IMR-90 (cell line): ENCODE data around the gene HHATL. TPM values are rescaled to one million over a fixed set of nuclear protein-coding genes. Genes with fewer than 3 reads are reported as not detected.

Experiments used
- ATAC-seq: fragments of 200-7000 bp; cut with Tn5 transposase; 2 replicates; pipeline ENCODE4 v1.9.1; 2020; ENCODE audit warnings: low read depth, mild to moderate bottlenecking, moderate library complexity
- BruUV-seq: library from RNA; stranded (reverse); fragments of 400-500 nt; replicated peaks from 2 replicates; lab custom pipeline; 2021; lab: Mats Ljungman, UMichigan
- CTCF ChIA-PET: fragments of 300-600 bp; formaldehyde crosslinking; extraction: SDS; loops from one replicate; lab custom pipeline; 2021; ENCODE audit warnings: antibody characterized with exemption; lab: Yijun Ruan, JAX
- POLR2A ChIA-PET: fragments of 300-600 bp; sonication (Branson Sonifier 250); formaldehyde crosslinking; loops from one replicate; lab custom pipeline; 2022; ENCODE audit warnings: antibody characterized with exemption; ENCODE audit not compliant: unreplicated experiment; lab: Charles Lee
- DNase-seq: peaks from one replicate; pipeline ENCODE4 v3.0.0; 2013
- H2AFZ ChIP-seq: replicated peaks from 2 replicates; pipeline ENCODE3; 2013; ENCODE audit warnings: low read length, mild to moderate bottlenecking; ENCODE audit not compliant: poor library complexity
- H2AK5ac ChIP-seq: 2 replicates; pipeline ENCODE4 v1.6.1; 2013; ENCODE audit warnings: low read depth, low read length, inconsistent platforms
- H2AK9ac ChIP-seq: replicated peaks from 2 replicates; pipeline ENCODE3; 2013; ENCODE audit warnings: mild to moderate bottlenecking, low read depth, low read length, moderate library complexity; ENCODE audit not compliant: poor library complexity
- H2BK120ac ChIP-seq: 2 replicates; pipeline ENCODE4 v1.6.1; 2013; ENCODE audit warnings: low read depth, low read length, inconsistent platforms
- H2BK15ac ChIP-seq: 3 replicates; pipeline ENCODE4 v1.6.1; 2013; ENCODE audit warnings: low read depth, low read length, inconsistent platforms
- H2BK20ac ChIP-seq: 2 replicates; pipeline ENCODE4 v1.6.1; 2013; ENCODE audit warnings: low read depth, mild to moderate bottlenecking, inconsistent platforms, low read length, moderate library complexity
- H2BK5ac ChIP-seq: 2 replicates; pipeline ENCODE4 v1.6.1; 2013; ENCODE audit warnings: mild to moderate bottlenecking, low read depth, low read length, inconsistent platforms; ENCODE audit not compliant: poor library complexity, severe bottlenecking
- H3K14ac ChIP-seq: replicated peaks from 2 replicates; pipeline ENCODE4 v1.6.1; 2013; ENCODE audit warnings: low read depth, low read length, inconsistent platforms
- H3K18ac ChIP-seq: 2 replicates; pipeline ENCODE4 v1.6.1; 2013; ENCODE audit warnings: low read depth, low read length, control low read depth
- H3K23ac ChIP-seq: 2 replicates; pipeline ENCODE4 v1.6.1; 2013; ENCODE audit warnings: low read depth, low read length, inconsistent platforms
- H3K27ac ChIP-seq: 2 replicates; pipeline ENCODE4 v1.5.1; 2013; ENCODE audit warnings: mild to moderate bottlenecking, control low read depth, low read length; ENCODE audit not compliant: insufficient read depth
- H3K27me3 ChIP-seq: 2 replicates; pipeline ENCODE4 v1.6.1; 2013; ENCODE audit warnings: low read length; ENCODE audit not compliant: control insufficient read depth, insufficient read depth
- H3K36me3 ChIP-seq: 2 replicates; pipeline ENCODE4 v1.6.1; 2013; ENCODE audit warnings: low read length, mixed read lengths; ENCODE audit not compliant: control insufficient read depth, insufficient read depth
- H3K4ac ChIP-seq: 2 replicates; pipeline ENCODE4 v1.6.1; 2013; ENCODE audit warnings: low read depth, low read length, inconsistent platforms
- H3K4me1 ChIP-seq: 2 replicates; pipeline ENCODE4 v1.6.1; 2013; ENCODE audit warnings: low read length, mixed read lengths; ENCODE audit not compliant: control insufficient read depth, insufficient read depth
- H3K4me2 ChIP-seq: 2 replicates; pipeline ENCODE4 v1.6.1; 2013; ENCODE audit warnings: low read depth, mild to moderate bottlenecking, control low read depth, low read length, moderate library complexity
- H3K4me3 ChIP-seq: 2 replicates; pipeline ENCODE4 v1.5.1; 2013; ENCODE audit warnings: low read depth, mild to moderate bottlenecking, control low read depth, low read length, moderate library complexity; ENCODE audit not compliant: insufficient read depth
- H3K56ac ChIP-seq: 2 replicates; pipeline ENCODE4 v1.6.1; 2013; ENCODE audit warnings: low read length, inconsistent platforms; ENCODE audit not compliant: insufficient read depth; ENCODE audit errors: extremely low read depth
- H3K79me1 ChIP-seq, 2 experiments: 2 replicates each; pipeline ENCODE4 v1.6.1; 2013; ENCODE audit warnings: low read length in 2 of 2, inconsistent platforms in 1 of 2, low read depth in 1 of 2
- H3K9ac ChIP-seq: 2 replicates; pipeline ENCODE4 v1.6.1; 2013; ENCODE audit warnings: low read depth, low read length, control low read depth
- H3K9me1 ChIP-seq: 2 replicates; pipeline ENCODE4 v1.6.1; 2013; ENCODE audit warnings: low read length, inconsistent platforms; ENCODE audit not compliant: insufficient read depth
- H3K9me3 ChIP-seq: 2 replicates; pipeline ENCODE4 v1.6.1; 2013; ENCODE audit warnings: low read length; ENCODE audit not compliant: control insufficient read depth, insufficient read depth
- H4K20me1 ChIP-seq: 2 replicates; pipeline ENCODE4 v1.6.1; 2013; ENCODE audit warnings: low read length, inconsistent platforms; ENCODE audit not compliant: insufficient read depth
- H4K5ac ChIP-seq: 2 replicates; pipeline ENCODE4 v1.6.1; 2013; ENCODE audit warnings: mild to moderate bottlenecking, low read depth, low read length, control low read depth
- H4K8ac ChIP-seq, 2 experiments: 2 replicates each; pipeline ENCODE4 v1.6.1; 2013; ENCODE audit warnings: low read depth in 2 of 2, low read length in 2 of 2, control low read depth in 1 of 2, inconsistent platforms in 1 of 2
- H4K91ac ChIP-seq: 2 replicates; pipeline ENCODE4 v1.6.1; 2013; ENCODE audit warnings: low read depth, low read length, inconsistent platforms; ENCODE audit not compliant: insufficient read depth
- CTCF ChIP-seq: conservative IDR thresholded peaks from 2 replicates; pipeline ENCODE4 v1.5.1; 2012; ENCODE audit warnings: mild to moderate bottlenecking, low read depth, low read length, improper control_type of control experiment
- ELK1 ChIP-seq: fragments of 150-350 bp; IDR thresholded peaks from 2 replicates; pipeline ENCODE4 v1.6.1; 2016; ENCODE audit warnings: low read depth, mild to moderate bottlenecking, low read length, moderate library complexity, borderline replicate concordance
- FOS ChIP-seq: fragments of 150-350 bp; IDR thresholded peaks from 2 replicates; pipeline ENCODE4 v1.6.1; 2016; ENCODE audit warnings: low read depth, low read length
- MXI1 ChIP-seq: IDR thresholded peaks from 2 replicates; pipeline ENCODE4 v1.6.1; 2012; ENCODE audit warnings: low read depth, mild to moderate bottlenecking, low read length, moderate library complexity, borderline replicate concordance
- NFE2L2 ChIP-seq: fragments of 150-350 bp; IDR thresholded peaks from 2 replicates; pipeline ENCODE4 v1.6.1; 2016; ENCODE audit warnings: low read depth, mild to moderate bottlenecking, low read length
- WGBS, 2 experiments: methylation state at CpG; one replicate each; pipeline versions ENCODE4 v1.1.5 to v1.1.7; 2013; ENCODE audit warnings: missing lambda C conversion rate in 2 of 2; ENCODE audit not compliant: insufficient read length in 1 of 2; ENCODE audit errors: extremely low coverage in 2 of 2; 5-methylcytosine and 5-hydroxymethylcytosine counted together
- dilution Hi-C: fragments of 300-500 bp; cut with HindIII; formaldehyde crosslinking; loops from one replicate; pipeline ENCODE4 v1.14.3; 2018; ENCODE audit warnings: low sequenced_read_pairs; ENCODE audit not compliant: unreplicated experiment
- in situ Hi-C: fragments of 300-500 bp; cut with MboI; formaldehyde crosslinking; loops from 3 replicates; pipeline ENCODE4 v1.14.3; 2019; ENCODE audit warnings: low sequenced_read_pairs, inconsistent platforms, mixed read lengths
- intact Hi-C: fragments of 100-400 bp; cut with micrococcal nuclease; formaldehyde crosslinking; loops from 2 replicates; pipeline ENCODE4 v1.10.0; 2022
- polyA plus RNA-seq, 3 experiments: library from polyadenylated mRNA; depleted of rRNA; stranded (reverse); fragments of >200 nt; gene quantifications; 2 replicates each; pipeline ENCODE4 v1.2.3, GENCODE V29; 2012; ENCODE audit warnings: low replicate concordance in 1 of 3
- total RNA-seq: library from RNA; depleted of rRNA; stranded (reverse); fragments of >200 nt; gene quantifications from 2 replicates; pipeline ENCODE4 v1.2.3, GENCODE V29; 2012

HHATL gene
- total and polyA plus RNA-seq, 2 of the 4 experiments (the other 2 are of a cell fraction): not detected

- no peak overlapping the region for H2AK5ac ChIP-seq
- H3K56ac ChIP-seq: no peak overlapping the region
- TF ChIP-seq CTCF (no peak), NFE2L2 (no peak), MXI1 (no peak), FOS (no peak), ELK1 (no peak)
- no peak overlapping the region for H3K23ac ChIP-seq
- no peak overlapping the region for H2BK15ac ChIP-seq
- H3K4me1 ChIP-seq: no peaks in the 10 kb centered on the region
- dilution Hi-C loops: no loop called here
- no peak overlapping the region for H2AK9ac ChIP-seq
- 61% methylated on average over 2 of the region's 8 CpGs; no CpG with 5 or more reads in 1 of the 2 experiments for WGBS, 2 experiments
- no peaks in the 10 kb centered on the region; the same call in 1 of the 2 replicates for H4K20me1 ChIP-seq
- no peak overlapping the region for H4K5ac ChIP-seq
- ATAC-seq: no peak
- BruUV-seq: no TSS peak
- no peak overlapping the region for H3K4me3 ChIP-seq
- peak overlapping the region; percentile 29 for H2AFZ ChIP-seq
- H3K9ac ChIP-seq: no peak overlapping the region
- ChIA-PET CTCF (no interaction called here), POLR2A (no interaction called here)
- H2BK120ac ChIP-seq: no peak overlapping the region
- no peak overlapping the region for H3K18ac ChIP-seq
- intact Hi-C loops: no loop called here
- no peak overlapping the region for H3K14ac ChIP-seq
- H3K36me3 ChIP-seq: no peaks in the 10 kb centered on the region
- no peaks in the 10 kb centered on the region for H3K9me3 ChIP-seq
- in situ Hi-C loops: no loop called here
- no peak overlapping the region for H4K91ac ChIP-seq
- no peak overlapping the region for H3K4me2 ChIP-seq
- no peak for DNase-seq
- H3K4ac ChIP-seq: no peak overlapping the region
- no peak overlapping the region for H4K8ac ChIP-seq
- H3K79me1 ChIP-seq: no peaks in the 10 kb centered on the region
- no peak overlapping the region for H2BK5ac ChIP-seq
- H3K27ac ChIP-seq: no peak overlapping the region
- H2BK20ac ChIP-seq: no peak overlapping the region
- peaks cover 47% of the 10 kb centered on the region for H3K27me3 ChIP-seq
- no peaks in the 10 kb centered on the region; the same call in 1 of the 2 replicates for H3K9me1 ChIP-seq
Measured at GRCh38 chr3:42704136-42704841, 1.7 kb upstream of the HHATL start.
